ENCODE results near the gene SLC15A3. TPM values are rescaled to one million over a fixed set of nuclear protein-coding genes. Genes with fewer than 3 reads are reported as not detected.
A peak's percentile ranks its signal among the peaks of the same experiment; 100 is the strongest.

The SLC15A3 gene
- polyA plus RNA-seq, 1 of the 3 experiments (the other 2 are of a cell fraction): not detected

DNA sequence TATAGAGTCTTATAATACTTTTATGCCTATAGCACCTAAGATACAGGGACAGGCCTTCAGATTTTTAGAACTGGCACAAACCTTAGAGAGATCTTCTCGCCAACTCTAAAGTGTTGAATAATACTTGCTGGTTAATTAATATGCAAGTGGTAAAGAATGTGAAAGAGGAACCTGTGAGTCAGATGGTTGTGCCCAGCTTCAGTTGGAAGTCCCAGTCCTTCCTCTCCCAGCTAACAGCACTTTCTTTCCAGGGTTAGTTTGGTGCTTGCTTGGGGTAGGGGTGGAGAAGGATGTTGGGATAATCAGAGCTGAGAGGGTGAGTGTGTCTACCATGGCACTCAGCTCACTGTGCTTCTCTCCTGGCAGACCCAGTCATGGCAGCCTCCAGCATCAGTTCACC lies 32.7 kb downstream of the SLC15A3 start:
- no peaks in the 10 kb centered on the region for H3K27me3 ChIP-seq (ENCODE audit: insufficient read depth)
- WGBS (ENCODE audit: low lambda C conversion rate): 94% methylated on average over 1 of the region's 1 CpG
- H3K4me3 ChIP-seq (ENCODE audit: low read depth in 2 of 2, low read length in 1 of 2): no peak overlapping the region
- H3K36me3 ChIP-seq (replicated peaks in 1 of 2; ENCODE audit: control insufficient read depth in 1 of 2, insufficient read depth in 2 of 2, low read length in 1 of 2): peaks cover 6 to 22% of the 10 kb centered on the region in 2 experiments
- POLR2A ChIA-PET: no interaction called here
- H3K4me2 ChIP-seq: 0 out of 2 replicates have a peak overlapping the region, but pooled peaks have one; percentile 4
- H3K9me2 ChIP-seq: no peaks in the 10 kb centered on the region
- CTCF ChIA-PET: interaction anchor here (0.8 to 2.2 kb wide), 5 partner anchors 88 to 268 kb away, joined by 3 to 6 read pairs (median 4); no protein-coding TSS in a partner anchor
- TF ChIP-seq NRF1 (IDR thresholded peaks at IDR 0.05; ENCODE audit: low read depth, low read length): no peak
- TF ChIP-seq FOSL2 (IDR thresholded peaks at IDR 0.05; ENCODE audit: borderline replicate concordance, low read depth): no peak
- TF ChIP-seq SIN3A (IDR thresholded peaks at IDR 0.05; ENCODE audit: borderline replicate concordance, low read depth, low read length): no peak
- no peak for TF ChIP-seq SMC3 (IDR thresholded peaks at IDR 0.05; ENCODE audit: low read depth, low read length)
- no peak for TF ChIP-seq NFIC (IDR thresholded peaks at IDR 0.05; ENCODE audit: borderline replicate concordance)
- TF ChIP-seq RAD21 (IDR thresholded peaks at IDR 0.05; ENCODE audit: low read length): no peak
- TF ChIP-seq, protein P1, sequence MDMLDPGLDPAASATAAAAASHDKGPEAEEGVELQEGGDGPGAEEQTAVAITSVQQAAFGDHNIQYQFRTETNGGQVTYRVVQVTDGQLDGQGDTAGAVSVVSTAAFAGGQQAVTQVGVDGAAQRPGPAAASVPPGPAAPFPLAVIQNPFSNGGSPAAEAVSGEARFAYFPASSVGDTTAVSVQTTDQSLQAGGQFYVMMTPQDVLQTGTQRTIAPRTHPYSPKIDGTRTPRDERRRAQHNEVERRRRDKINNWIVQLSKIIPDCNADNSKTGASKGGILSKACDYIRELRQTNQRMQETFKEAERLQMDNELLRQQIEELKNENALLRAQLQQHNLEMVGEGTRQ (IDR thresholded peaks at IDR 0.05; ENCODE audit: borderline replicate concordance, low read depth, low read length): no peak
- no peak for TF ChIP-seq RFX5 (IDR thresholded peaks at IDR 0.05; ENCODE audit: low read length)
- TF ChIP-seq, protein P2, sequence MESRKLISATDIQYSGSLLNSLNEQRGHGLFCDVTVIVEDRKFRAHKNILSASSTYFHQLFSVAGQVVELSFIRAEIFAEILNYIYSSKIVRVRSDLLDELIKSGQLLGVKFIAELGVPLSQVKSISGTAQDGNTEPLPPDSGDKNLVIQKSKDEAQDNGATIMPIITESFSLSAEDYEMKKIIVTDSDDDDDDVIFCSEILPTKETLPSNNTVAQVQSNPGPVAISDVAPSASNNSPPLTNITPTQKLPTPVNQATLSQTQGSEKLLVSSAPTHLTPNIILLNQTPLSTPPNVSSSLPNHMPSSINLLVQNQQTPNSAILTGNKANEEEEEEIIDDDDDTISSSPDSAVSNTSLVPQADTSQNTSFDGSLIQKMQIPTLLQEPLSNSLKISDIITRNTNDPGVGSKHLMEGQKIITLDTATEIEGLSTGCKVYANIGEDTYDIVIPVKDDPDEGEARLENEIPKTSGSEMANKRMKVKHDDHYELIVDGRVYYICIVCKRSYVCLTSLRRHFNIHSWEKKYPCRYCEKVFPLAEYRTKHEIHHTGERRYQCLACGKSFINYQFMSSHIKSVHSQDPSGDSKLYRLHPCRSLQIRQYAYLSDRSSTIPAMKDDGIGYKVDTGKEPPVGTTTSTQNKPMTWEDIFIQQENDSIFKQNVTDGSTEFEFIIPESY (IDR thresholded peaks at IDR 0.05; ENCODE audit: borderline replicate concordance, low read depth): no peak
- no peak for TF ChIP-seq ELF1 (IDR thresholded peaks at IDR 0.05)
- no peak for TF ChIP-seq FOXM1 (IDR thresholded peaks at IDR 0.05; ENCODE audit: low read depth)
- TF ChIP-seq MEF2A (IDR thresholded peaks at IDR 0.05; ENCODE audit: borderline replicate concordance, low read depth): no peak
- H3K79me2 ChIP-seq (ENCODE audit: insufficient read depth): peaks cover 44% of the 10 kb centered on the region
- H4K20me1 ChIP-seq (ENCODE audit: insufficient read depth): no peaks in the 10 kb centered on the region; the same call in 1 of the 2 replicates
- H3K27ac ChIP-seq (ENCODE audit: low read depth in 2 of 2, low read length in 1 of 2): no peak overlapping the region
- H2AFZ ChIP-seq (ENCODE audit: low read depth): no peak overlapping the region
- no peaks in the 10 kb centered on the region for H3F3A ChIP-seq (replicated peaks; ENCODE audit: insufficient read depth)
- H3K9me3 ChIP-seq: no peaks in the 10 kb centered on the region
- no peak overlapping the region for H3K9ac ChIP-seq
- peaks cover 12 to 29% of the 10 kb centered on the region in 2 experiments; a peak in 3 of 4 replicates for H3K4me1 ChIP-seq (ENCODE audit: control insufficient read depth in 1 of 2, insufficient read depth in 2 of 2, low read depth in 1 of 2, low read length in 1 of 2)
- no peak for DNase-seq

DNA sequence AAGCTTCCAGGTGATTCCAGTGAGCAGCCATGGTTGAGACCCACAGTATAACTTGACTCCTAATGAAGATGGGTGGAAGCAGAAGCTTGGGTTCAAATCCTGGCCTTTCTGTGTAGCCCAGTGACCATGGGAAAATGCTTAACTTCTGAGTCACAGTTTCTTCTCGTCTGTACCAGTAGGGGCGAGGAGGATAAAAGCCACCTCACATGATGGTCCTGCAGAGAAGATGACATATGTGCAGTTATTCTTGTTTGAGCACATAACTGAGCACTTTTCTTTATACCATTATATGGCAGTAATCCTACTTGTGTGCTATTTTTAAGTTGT lies 33.1 kb downstream of the SLC15A3 start:
- WGBS (ENCODE audit: low lambda C conversion rate): 45% methylated on average over 2 of the region's 2 CpGs
- Histone ChIP-seq H3K27me3 (ENCODE audit: insufficient read depth) (no peaks in the 10 kb centered on the region), H2AFZ (ENCODE audit: low read depth) (no peak overlapping the region), H3K27ac (ENCODE audit: low read depth in 2 of 2, low read length in 1 of 2) (no peak overlapping the region), H3K4me2 (0 out of 2 replicates have a peak overlapping the region, but pooled peaks have one; percentile 4), H3K9me3 (no peaks in the 10 kb centered on the region), H3K9ac (no peak overlapping the region), H3K9me2 (no peaks in the 10 kb centered on the region), H3K4me1 (ENCODE audit: control insufficient read depth in 1 of 2, insufficient read depth in 2 of 2, low read depth in 1 of 2, low read length in 1 of 2) (peaks cover 12 to 27% of the 10 kb centered on the region in 2 experiments; a peak in 3 of 4 replicates), H3K79me2 (ENCODE audit: insufficient read depth) (peaks cover 44% of the 10 kb centered on the region), H3F3A (replicated peaks; ENCODE audit: insufficient read depth) (no peaks in the 10 kb centered on the region), H3K4me3 (ENCODE audit: low read depth in 2 of 2, low read length in 1 of 2) (no peak overlapping the region), H4K20me1 (ENCODE audit: insufficient read depth) (no peaks in the 10 kb centered on the region; the same call in 1 of the 2 replicates), H3K36me3 (replicated peaks in 1 of 2; ENCODE audit: control insufficient read depth in 1 of 2, insufficient read depth in 2 of 2, low read length in 1 of 2) (peaks cover 6 to 22% of the 10 kb centered on the region in 2 experiments)
- POLR2A ChIA-PET: no interaction called here
- CTCF ChIA-PET: interaction anchor here (0.8 to 2.2 kb wide), 5 partner anchors 12 to 210 kb away, joined by 3 to 7 read pairs (median 4); no protein-coding TSS in a partner anchor
- DNase-seq: no peak
- TF ChIP-seq, protein P3, sequence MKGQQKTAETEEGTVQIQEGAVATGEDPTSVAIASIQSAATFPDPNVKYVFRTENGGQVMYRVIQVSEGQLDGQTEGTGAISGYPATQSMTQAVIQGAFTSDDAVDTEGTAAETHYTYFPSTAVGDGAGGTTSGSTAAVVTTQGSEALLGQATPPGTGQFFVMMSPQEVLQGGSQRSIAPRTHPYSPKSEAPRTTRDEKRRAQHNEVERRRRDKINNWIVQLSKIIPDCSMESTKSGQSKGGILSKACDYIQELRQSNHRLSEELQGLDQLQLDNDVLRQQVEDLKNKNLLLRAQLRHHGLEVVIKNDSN (IDR thresholded peaks at IDR 0.05; ENCODE audit: borderline replicate concordance, low read depth): no peak
- no peak for TF ChIP-seq TAF1 (IDR thresholded peaks at IDR 0.05; ENCODE audit: borderline replicate concordance, low read depth, low read length)
- no peak for TF ChIP-seq RXRA (IDR thresholded peaks at IDR 0.05; ENCODE audit: borderline replicate concordance, low read depth)
- TF ChIP-seq, protein P2 (IDR thresholded peaks at IDR 0.05; ENCODE audit: borderline replicate concordance, low read depth): no peak
- TF ChIP-seq, protein P1 (IDR thresholded peaks at IDR 0.05; ENCODE audit: borderline replicate concordance, low read depth, low read length): no peak
- TF ChIP-seq FOXJ3 (CRISPR knock-in tag; IDR thresholded peaks at IDR 0.05): no peak
- TF ChIP-seq GATA2 (CRISPR knock-in tag; IDR thresholded peaks at IDR 0.05): no peak
- no peak for TF ChIP-seq MXI1 (IDR thresholded peaks at IDR 0.05; ENCODE audit: low read depth, low read length)
- no peak for TF ChIP-seq MEF2A (IDR thresholded peaks at IDR 0.05; ENCODE audit: borderline replicate concordance, low read depth)
- TF ChIP-seq, protein P4, sequence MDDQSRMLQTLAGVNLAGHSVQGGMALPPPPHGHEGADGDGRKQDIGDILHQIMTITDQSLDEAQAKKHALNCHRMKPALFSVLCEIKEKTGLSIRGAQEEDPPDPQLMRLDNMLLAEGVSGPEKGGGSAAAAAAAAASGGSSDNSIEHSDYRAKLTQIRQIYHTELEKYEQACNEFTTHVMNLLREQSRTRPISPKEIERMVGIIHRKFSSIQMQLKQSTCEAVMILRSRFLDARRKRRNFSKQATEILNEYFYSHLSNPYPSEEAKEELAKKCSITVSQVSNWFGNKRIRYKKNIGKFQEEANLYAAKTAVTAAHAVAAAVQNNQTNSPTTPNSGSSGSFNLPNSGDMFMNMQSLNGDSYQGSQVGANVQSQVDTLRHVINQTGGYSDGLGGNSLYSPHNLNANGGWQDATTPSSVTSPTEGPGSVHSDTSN (IDR thresholded peaks at IDR 0.05): no peak
- no peak for TF ChIP-seq GABPA (IDR thresholded peaks at IDR 0.05; ENCODE audit: low read depth)
- TF ChIP-seq YY1 (IDR thresholded peaks at IDR 0.05; ENCODE audit: low read depth): no peak

All from SK-N-SH (cell line).